Measurements from ENCODE around the gene CLEC16A. TPM values are rescaled to one million over a fixed set of nuclear protein-coding genes. Genes with fewer than 3 reads are reported as not detected.

CLEC16A gene
- total and polyA plus RNA-seq, 7 experiments from 2014 or later: 14.7 to 38.2 (median 31.8) TPM

- H3K4me3 Mint-ChIP-seq: no peak overlapping the region
- peaks cover 0 to 39% (median 0%) of the 10 kb centered on the region in 3 experiments for H3K36me3 ChIP-seq (ENCODE audit: control insufficient read depth in 2 of 3, insufficient read depth in 3 of 3, low read length in 3 of 3)
- no peaks in the 10 kb centered on the region for H3K4me1 ChIP-seq (ENCODE audit: control insufficient read depth in 2 of 2, insufficient read depth in 2 of 2, low read length in 2 of 2)
- no peak overlapping the region for H3K4me3 ChIP-seq (ENCODE audit: low read length)
- no peak for ATAC-seq
- peaks cover 0 to 41% (median 3%) of the 10 kb centered on the region in 5 donors for H3K36me3 Mint-ChIP-seq
- H3K27me3 Mint-ChIP-seq: no peaks in the 10 kb centered on the region
- H3K27me3 ChIP-seq (ENCODE audit: control insufficient read depth in 2 of 2, insufficient read depth in 2 of 2, low read length in 2 of 2): no peaks in the 10 kb centered on the region
- H3K9me3 Mint-ChIP-seq: peaks cover 0 to 4% (median 0%) of the 10 kb centered on the region in 11 donors
- H3K9me3 ChIP-seq (ENCODE audit: control insufficient read depth in 2 of 3, low read length in 3 of 3): no peaks in the 10 kb centered on the region
- intact Hi-C loops (cut with micrococcal nuclease): no loop called here
- DNase-seq: no peak
- H3K27ac Mint-ChIP-seq: no peak overlapping the region
- peaks cover 0 to 66% (median 0%) of the 10 kb centered on the region in 7 donors for H3K4me1 Mint-ChIP-seq
- ChIA-PET POLR2A (no interaction called here), CTCF (interaction anchor here (0.6 kb wide), 1 partner anchor 189 kb away, joined by 3 read pairs; no protein-coding TSS in a partner anchor)
- no peak overlapping the region for H3K27ac ChIP-seq (ENCODE audit: low read depth, low read length)
Measured at GRCh38 chr16:11164482-11165270, 220.3 kb downstream of the CLEC16A start.

GRCh38 chr16:11165349-11165748, 221.0 kb downstream of the CLEC16A start:
- ChIA-PET CTCF (interaction anchor here (0.6 to 0.7 kb wide), 2 partner anchors 98 to 190 kb away, joined by 3 read pairs; no protein-coding TSS in a partner anchor), POLR2A (no interaction called here)
- H3K4me3 Mint-ChIP-seq: no peak overlapping the region
- intact Hi-C loops (cut with micrococcal nuclease): no loop called here
- no peak overlapping the region for H3K27ac ChIP-seq (ENCODE audit: low read depth, low read length)
- H3K36me3 ChIP-seq (ENCODE audit: control insufficient read depth in 2 of 3, insufficient read depth in 3 of 3, low read length in 3 of 3): peaks cover 0 to 39% (median 0%) of the 10 kb centered on the region in 3 experiments
- H3K4me1 Mint-ChIP-seq: peaks cover 0 to 60% (median 0%) of the 10 kb centered on the region in 7 donors
- peaks cover 0 to 37% (median 0%) of the 10 kb centered on the region in 5 donors for H3K36me3 Mint-ChIP-seq
- H3K27me3 Mint-ChIP-seq: no peaks in the 10 kb centered on the region
- H3K27ac Mint-ChIP-seq: no peak overlapping the region
- no peak overlapping the region for H3K4me3 ChIP-seq (ENCODE audit: low read length)
- H3K9me3 ChIP-seq (ENCODE audit: control insufficient read depth in 2 of 3, low read length in 3 of 3): no peaks in the 10 kb centered on the region
- no peaks in the 10 kb centered on the region for H3K27me3 ChIP-seq (ENCODE audit: control insufficient read depth in 2 of 2, insufficient read depth in 2 of 2, low read length in 2 of 2)
- H3K4me1 ChIP-seq (ENCODE audit: control insufficient read depth in 2 of 2, insufficient read depth in 2 of 2, low read length in 2 of 2): no peaks in the 10 kb centered on the region
- ATAC-seq (no peak), DNase-seq (no peak)
- peaks cover 0 to 2% (median 0%) of the 10 kb centered on the region in 11 donors for H3K9me3 Mint-ChIP-seq

GRCh38 chr16:11165894-11166665, 221.7 kb downstream of the CLEC16A start:
- no peak for DNase-seq
- H3K36me3 ChIP-seq (ENCODE audit: control insufficient read depth in 2 of 3, insufficient read depth in 3 of 3, low read length in 3 of 3): peaks cover 0 to 45% (median 0%) of the 10 kb centered on the region in 3 experiments
- CTCF ChIA-PET: interaction anchor here (0.7 kb wide), 1 partner anchor 98 kb away, joined by 3 read pairs; no protein-coding TSS in a partner anchor
- no peak overlapping the region for H3K27ac ChIP-seq (ENCODE audit: low read depth, low read length)
- no peak for ATAC-seq
- Mint-ChIP-seq H3K4me1 (peaks cover 0 to 57% (median 0%) of the 10 kb centered on the region in 7 donors), H3K9me3 (no peaks in the 10 kb centered on the region), H3K36me3 (peaks cover 0 to 34% (median 0%) of the 10 kb centered on the region in 5 donors), H3K27ac (no peak overlapping the region), H3K27me3 (no peaks in the 10 kb centered on the region), H3K4me3 (no peak overlapping the region)
- intact Hi-C loops (cut with micrococcal nuclease): no loop called here
- H3K27me3 ChIP-seq (ENCODE audit: control insufficient read depth in 2 of 2, insufficient read depth in 2 of 2, low read length in 2 of 2): no peaks in the 10 kb centered on the region
- H3K4me1 ChIP-seq (ENCODE audit: control insufficient read depth in 2 of 2, insufficient read depth in 2 of 2, low read length in 2 of 2): no peaks in the 10 kb centered on the region
- POLR2A ChIA-PET: no interaction called here
- no peaks in the 10 kb centered on the region for H3K9me3 ChIP-seq (ENCODE audit: control insufficient read depth in 2 of 3, low read length in 3 of 3)
- H3K4me3 ChIP-seq (ENCODE audit: low read length): no peak overlapping the region

GRCh38 chr16:11167581-11167980, 223.2 kb downstream of the CLEC16A start:
- no peaks in the 10 kb centered on the region for H3K9me3 ChIP-seq (ENCODE audit: control insufficient read depth in 2 of 3, low read length in 3 of 3)
- H3K27ac ChIP-seq (ENCODE audit: low read depth, low read length): no peak overlapping the region
- POLR2A ChIA-PET: no interaction called here
- no peaks in the 10 kb centered on the region for H3K27me3 ChIP-seq (ENCODE audit: control insufficient read depth in 2 of 2, insufficient read depth in 2 of 2, low read length in 2 of 2)
- no peak overlapping the region for H3K27ac Mint-ChIP-seq
- no peaks in the 10 kb centered on the region for H3K27me3 Mint-ChIP-seq
- no peak overlapping the region for H3K4me3 Mint-ChIP-seq
- H3K9me3 Mint-ChIP-seq: no peaks in the 10 kb centered on the region
- no peak overlapping the region for H3K4me3 ChIP-seq (ENCODE audit: low read length)
- no peaks in the 10 kb centered on the region for H3K4me1 ChIP-seq (ENCODE audit: control insufficient read depth in 2 of 2, insufficient read depth in 2 of 2, low read length in 2 of 2)
- H3K36me3 Mint-ChIP-seq: peaks cover 0 to 37% (median 5%) of the 10 kb centered on the region in 5 donors
- H3K36me3 ChIP-seq (ENCODE audit: control insufficient read depth in 2 of 3, insufficient read depth in 3 of 3, low read length in 3 of 3): peaks cover 0 to 53% (median 0%) of the 10 kb centered on the region in 3 experiments
- peaks cover 0 to 51% (median 0%) of the 10 kb centered on the region in 7 donors for H3K4me1 Mint-ChIP-seq
- intact Hi-C loops (cut with micrococcal nuclease): no loop called here
- DNase-seq: no peak
- no peak for ATAC-seq
- CTCF ChIA-PET: no interaction called here

- no peaks in the 10 kb centered on the region for H3K4me1 ChIP-seq (ENCODE audit: control insufficient read depth in 2 of 2, insufficient read depth in 2 of 2, low read length in 2 of 2)
- CTCF ChIA-PET: no interaction called here
- no peaks in the 10 kb centered on the region for H3K9me3 ChIP-seq (ENCODE audit: control insufficient read depth in 2 of 3, low read length in 3 of 3)
- POLR2A ChIA-PET: no interaction called here
- Mint-ChIP-seq H3K27me3 (no peaks in the 10 kb centered on the region), H3K9me3 (no peaks in the 10 kb centered on the region), H3K27ac (peak overlapping the region in 2 of 9 donors; percentile 36 to 56), H3K4me3 (no peak overlapping the region), H3K4me1 (peaks cover 0 to 43% (median 0%) of the 10 kb centered on the region in 7 donors), H3K36me3 (peaks cover 0 to 45% (median 5%) of the 10 kb centered on the region in 5 donors)
- H3K27me3 ChIP-seq (ENCODE audit: control insufficient read depth in 2 of 2, insufficient read depth in 2 of 2, low read length in 2 of 2): no peaks in the 10 kb centered on the region
- intact Hi-C loops (cut with micrococcal nuclease): no loop called here
- H3K4me3 ChIP-seq (ENCODE audit: low read length): no peak overlapping the region
- H3K27ac ChIP-seq (ENCODE audit: low read depth, low read length): no peak overlapping the region
- ATAC-seq: no peak
- H3K36me3 ChIP-seq (ENCODE audit: control insufficient read depth in 2 of 3, insufficient read depth in 3 of 3, low read length in 3 of 3): peaks cover 0 to 59% (median 0%) of the 10 kb centered on the region in 3 experiments
- DNase-seq: no peak
Measured at GRCh38 chr16:11168386-11169051, 224.2 kb downstream of the CLEC16A start.

- POLR2A ChIA-PET: no interaction called here
- no peaks in the 10 kb centered on the region for H3K27me3 Mint-ChIP-seq
- DNase-seq: no peak
- no peak overlapping the region for H3K4me3 Mint-ChIP-seq
- no peak overlapping the region for H3K4me3 ChIP-seq (ENCODE audit: low read length)
- H3K9me3 Mint-ChIP-seq: no peaks in the 10 kb centered on the region
- H3K36me3 ChIP-seq (ENCODE audit: control insufficient read depth in 2 of 3, insufficient read depth in 3 of 3, low read length in 3 of 3): peaks cover 0 to 65% (median 0%) of the 10 kb centered on the region in 3 experiments
- H3K9me3 ChIP-seq (ENCODE audit: control insufficient read depth in 2 of 3, low read length in 3 of 3): no peaks in the 10 kb centered on the region
- H3K4me1 ChIP-seq (ENCODE audit: control insufficient read depth in 2 of 2, insufficient read depth in 2 of 2, low read length in 2 of 2): no peaks in the 10 kb centered on the region
- H3K27me3 ChIP-seq (ENCODE audit: control insufficient read depth in 2 of 2, insufficient read depth in 2 of 2, low read length in 2 of 2): no peaks in the 10 kb centered on the region
- H3K36me3 Mint-ChIP-seq: peaks cover 6 to 52% (median 12%) of the 10 kb centered on the region in 5 donors
- no peak overlapping the region for H3K27ac ChIP-seq (ENCODE audit: low read depth, low read length)
- intact Hi-C loops (cut with micrococcal nuclease): no loop called here
- CTCF ChIA-PET: interaction anchor here (1.3 kb wide), 1 partner anchor 55 kb away, joined by 4 read pairs; no protein-coding TSS in a partner anchor
- no peak for ATAC-seq
- peak overlapping the region in 4 of 9 donors; percentile 1 to 48 (median 40) for H3K27ac Mint-ChIP-seq
- H3K4me1 Mint-ChIP-seq: peaks cover 0 to 40% (median 1%) of the 10 kb centered on the region in 7 donors
Measured at GRCh38 chr16:11169641-11170040, 225.3 kb downstream of the CLEC16A start.
